IPS DF 6.9 (cell line): Measurements from ENCODE around the gene NEUROD1.

Experiments used
- DNase-seq: peaks from one replicate; pipeline ENCODE4 v3.0.0-alpha.2; 2013; ENCODE audit warnings: low read depth, low spot score
- H3K27ac ChIP-seq: one replicate; pipeline ENCODE4 v1.5.1; 2013; ENCODE audit warnings: low read length, control low read depth
- H3K27me3 ChIP-seq: 2 replicates; pipeline ENCODE4 v1.6.1; 2013; ENCODE audit warnings: mild to moderate bottlenecking, low read length; ENCODE audit not compliant: control insufficient read depth, insufficient read depth
- H3K36me3 ChIP-seq: 2 replicates; pipeline ENCODE4 v1.6.1; 2013; ENCODE audit warnings: low read length; ENCODE audit not compliant: control insufficient read depth, insufficient read depth
- H3K4me1 ChIP-seq: 2 replicates; pipeline ENCODE4 v1.6.1; 2013; ENCODE audit warnings: low read length; ENCODE audit not compliant: control insufficient read depth, insufficient read depth
- H3K4me3 ChIP-seq: 2 replicates; pipeline ENCODE4 v1.5.1; 2013; ENCODE audit warnings: mild to moderate bottlenecking, low read length
- H3K9me3 ChIP-seq: 2 replicates; pipeline ENCODE4 v1.6.1; 2013; ENCODE audit warnings: low read length, inconsistent platforms; ENCODE audit not compliant: control insufficient read depth, insufficient read depth
- WGBS: extraction: QIAGEN DNeasy Blood & Tissue Kit; methylation state at CpG from one replicate; pipeline ENCODE4 v1.1.7; 2013; ENCODE audit warnings: mixed read lengths, missing lambda C conversion rate; ENCODE audit not compliant: insufficient read length, insufficient coverage; 5-methylcytosine and 5-hydroxymethylcytosine counted together

Gene NEUROD1

DNA sequence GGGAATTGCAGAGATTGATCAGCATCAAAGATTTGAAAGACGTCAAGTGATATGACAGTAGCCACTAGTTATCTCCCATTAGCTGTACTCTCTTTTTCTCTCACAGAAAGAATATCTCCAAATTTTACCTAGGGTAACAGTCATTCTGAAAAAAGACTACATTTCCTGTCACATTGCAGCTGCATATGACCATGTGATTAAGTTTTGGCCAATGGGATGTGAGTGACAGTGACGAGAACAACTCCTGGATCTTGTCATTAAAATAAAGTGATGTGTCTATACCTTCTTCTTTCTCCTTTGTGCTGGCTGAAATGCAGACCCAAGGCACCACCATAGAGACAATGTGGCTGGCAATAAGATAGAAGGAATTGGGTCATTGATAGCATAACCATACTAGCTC is 10.5 kb upstream of the NEUROD1 start:
- no peaks in the 10 kb centered on the region for H3K4me1 ChIP-seq
- H3K27me3 ChIP-seq = peaks cover 4% of the 10 kb centered on the region; the same call in 1 of the 2 replicates
- H3K9me3 ChIP-seq = no peaks in the 10 kb centered on the region
- no peaks in the 10 kb centered on the region for H3K36me3 ChIP-seq
- no CpG with 5 or more reads among the region's 2 CpGs for WGBS
- no peak overlapping the region for H3K4me3 ChIP-seq
- no peak for DNase-seq
- H3K27ac ChIP-seq = no peak overlapping the region

DNA sequence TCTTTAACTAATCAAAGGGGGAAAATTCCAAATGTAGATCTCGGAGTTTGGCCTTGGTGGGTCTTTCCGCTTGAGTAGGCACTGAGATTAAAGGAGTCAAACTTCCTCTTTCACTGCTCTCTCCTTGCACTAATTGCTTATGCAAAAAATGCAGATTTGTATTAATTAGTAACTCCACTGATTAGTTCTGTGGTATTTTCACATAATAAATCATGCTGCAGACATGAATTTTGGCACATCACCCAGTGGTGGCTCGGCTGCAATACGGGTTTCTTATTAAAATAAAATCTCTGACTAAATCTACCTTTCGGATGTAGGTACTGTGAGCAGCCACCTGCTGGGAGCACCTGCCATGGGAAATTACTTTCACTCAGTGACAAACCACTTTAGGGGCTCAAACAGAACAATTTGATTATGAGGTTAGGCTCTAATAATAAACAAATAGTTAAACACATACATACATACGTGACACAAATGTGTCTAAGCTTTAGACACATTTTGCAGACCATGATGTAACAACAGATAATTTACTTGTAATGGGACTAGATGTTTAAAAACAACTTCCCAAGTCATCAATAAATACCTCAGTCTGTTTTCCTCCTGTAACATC is 6.4 kb upstream of the NEUROD1 start:
- no CpG with 5 or more reads among the region's 6 CpGs for WGBS
- H3K4me1 ChIP-seq = peaks cover 3% of the 10 kb centered on the region; the same call in 1 of the 2 replicates
- no peaks in the 10 kb centered on the region for H3K36me3 ChIP-seq
- H3K9me3 ChIP-seq = no peaks in the 10 kb centered on the region
- H3K27me3 ChIP-seq = peaks cover 39% of the 10 kb centered on the region
- H3K27ac ChIP-seq = no peak overlapping the region
- no peak for DNase-seq
- no peak overlapping the region for H3K4me3 ChIP-seq

- Histone ChIP-seq H3K27ac (no peak overlapping the region), H3K4me3 (no peak overlapping the region), H3K4me1 (peaks cover 7% of the 10 kb centered on the region; the same call in 1 of the 2 replicates), H3K36me3 (no peaks in the 10 kb centered on the region), H3K27me3 (peaks cover 49% of the 10 kb centered on the region), H3K9me3 (no peaks in the 10 kb centered on the region)
- WGBS = no CpG with 5 or more reads among the region's 21 CpGs
- no peak for DNase-seq
Measured at GRCh38 chr2:181685150-181685688, 4.9 kb upstream of the NEUROD1 start.

- no peaks in the 10 kb centered on the region for H3K9me3 ChIP-seq
- H3K27me3 ChIP-seq = peaks cover 54% of the 10 kb centered on the region
- no peak overlapping the region for H3K4me3 ChIP-seq
- no peak for DNase-seq
- no peaks in the 10 kb centered on the region for H3K36me3 ChIP-seq
- H3K27ac ChIP-seq = no peak overlapping the region
- WGBS = no CpG with 5 or more reads among the region's 26 CpGs
- H3K4me1 ChIP-seq = peaks cover 7% of the 10 kb centered on the region; the same call in 1 of the 2 replicates
Measured at GRCh38 chr2:181684454-181685149, 4.3 kb upstream of the NEUROD1 start.

- peaks cover 62% of the 10 kb centered on the region for H3K27me3 ChIP-seq
- WGBS = no CpG with 5 or more reads among the region's 85 CpGs
- no peaks in the 10 kb centered on the region for H3K9me3 ChIP-seq
- H3K27ac ChIP-seq = no peak overlapping the region
- peak overlapping the region; percentile 44; the same call in 1 of the 2 replicates for H3K4me3 ChIP-seq
- no peak for DNase-seq
- H3K36me3 ChIP-seq = no peaks in the 10 kb centered on the region
- peaks cover 7% of the 10 kb centered on the region; the same call in 1 of the 2 replicates for H3K4me1 ChIP-seq
Measured at GRCh38 chr2:181683518-181684453, 3.5 kb upstream of the NEUROD1 start.

- no peak overlapping the region for H3K27ac ChIP-seq
- no peak for DNase-seq
- peaks cover 70% of the 10 kb centered on the region for H3K27me3 ChIP-seq
- no peaks in the 10 kb centered on the region for H3K36me3 ChIP-seq
- no peaks in the 10 kb centered on the region for H3K9me3 ChIP-seq
- WGBS = no CpG with 5 or more reads among the region's 42 CpGs
- peaks cover 7% of the 10 kb centered on the region; the same call in 1 of the 2 replicates for H3K4me1 ChIP-seq
- H3K4me3 ChIP-seq = peak overlapping the region; percentile 44; the same call in 1 of the 2 replicates
Measured at GRCh38 chr2:181682795-181683517, 2.6 kb upstream of the NEUROD1 start.

DNA sequence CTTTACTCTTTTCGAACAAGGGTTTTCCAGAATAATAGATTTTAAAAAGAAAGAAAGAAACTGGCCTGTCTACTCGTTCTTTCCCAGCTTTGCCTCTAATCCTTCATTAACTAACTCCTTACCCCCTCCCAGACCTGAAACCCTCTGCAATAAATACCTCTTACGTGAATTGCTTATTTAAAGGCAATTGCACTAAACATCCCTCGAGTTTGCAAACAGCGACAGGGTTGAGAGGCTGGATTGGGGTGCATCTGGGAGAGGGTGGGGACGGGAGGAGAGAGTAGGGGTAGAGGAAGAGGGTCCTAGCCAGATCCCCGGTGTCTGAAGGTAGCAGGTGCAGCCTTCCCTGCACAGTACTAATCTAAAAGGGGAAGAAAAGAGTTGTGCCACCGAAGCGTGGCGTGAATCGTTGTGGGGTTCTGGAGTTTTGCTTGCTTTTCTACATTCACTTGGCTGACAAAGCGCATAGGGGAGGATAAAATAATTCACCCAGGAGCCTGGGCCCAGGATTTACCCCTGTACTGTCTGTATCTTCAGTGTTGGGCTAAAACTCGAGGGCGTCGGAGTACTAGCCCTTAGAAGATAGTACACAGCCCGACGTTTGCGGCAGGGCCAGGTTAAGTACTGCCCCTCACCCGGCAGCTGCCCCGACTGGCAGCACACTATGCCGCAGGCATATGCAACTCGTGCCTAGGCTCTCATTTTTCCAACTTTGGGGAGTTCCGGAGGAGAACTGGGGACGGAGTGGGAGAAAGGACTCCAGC is 1.9 kb upstream of the NEUROD1 start:
- Histone ChIP-seq H3K4me3 (no peak overlapping the region), H3K4me1 (peaks cover 7% of the 10 kb centered on the region; the same call in 1 of the 2 replicates), H3K9me3 (no peaks in the 10 kb centered on the region), H3K27me3 (peaks cover 74% of the 10 kb centered on the region), H3K27ac (no peak overlapping the region), H3K36me3 (no peaks in the 10 kb centered on the region)
- no CpG with 5 or more reads among the region's 24 CpGs for WGBS
- DNase-seq = no peak

GRCh38 chr2:181680937-181681811 is 857 bp upstream of the NEUROD1 start:
- WGBS = no CpG with 5 or more reads among the region's 38 CpGs
- no peaks in the 10 kb centered on the region for H3K9me3 ChIP-seq
- no peak for DNase-seq
- H3K4me1 ChIP-seq = peaks cover 7% of the 10 kb centered on the region; the same call in 1 of the 2 replicates
- H3K36me3 ChIP-seq = no peaks in the 10 kb centered on the region
- H3K4me3 ChIP-seq = peak overlapping the region; percentile 30; the same call in 1 of the 2 replicates
- peaks cover 70% of the 10 kb centered on the region for H3K27me3 ChIP-seq
- H3K27ac ChIP-seq = no peak overlapping the region
